Mesenchymal stem cell (in vitro differentiated cells and primary cell): ENCODE data around the gene YIPF5. TPM values are rescaled to one million over a fixed set of nuclear protein-coding genes. Genes with fewer than 3 reads are reported as not detected.

Experiments
- DNase-seq: peaks from one replicate; pipeline ENCODE4 v3.0.0-alpha.2; 2013
- H2AFZ ChIP-seq: one replicate; pipeline ENCODE4 v1.6.1; 2013; ENCODE audit warnings: low read depth, mild to moderate bottlenecking, control low read depth, inconsistent platforms, low read length, moderate library complexity
- H2AK5ac ChIP-seq: 2 replicates; pipeline ENCODE4 v1.6.1; 2013; ENCODE audit warnings: low read length, moderate library complexity, mild to moderate bottlenecking, inconsistent platforms; ENCODE audit not compliant: severe bottlenecking
- H2BK120ac ChIP-seq: one replicate; pipeline ENCODE4 v1.6.1; 2013; ENCODE audit warnings: low read depth, mild to moderate bottlenecking, inconsistent platforms, low read length, moderate library complexity
- H2BK12ac ChIP-seq, 2 experiments: one replicate each; pipeline ENCODE4 v1.6.1; 2013; ENCODE audit warnings: inconsistent platforms in 2 of 2, low read length in 2 of 2, mild to moderate bottlenecking in 2 of 2, moderate library complexity in 2 of 2, control low read depth in 1 of 2
- H2BK15ac ChIP-seq: one replicate; pipeline ENCODE4 v1.6.1; 2013; ENCODE audit warnings: mild to moderate bottlenecking, low read depth, inconsistent platforms; ENCODE audit not compliant: poor library complexity, severe bottlenecking
- H2BK5ac ChIP-seq: 2 replicates; pipeline ENCODE4 v1.6.1; 2013; ENCODE audit warnings: low read depth, mild to moderate bottlenecking, low read length, control low read depth, inconsistent platforms; ENCODE audit not compliant: poor library complexity, severe bottlenecking
- H3K14ac ChIP-seq, 2 experiments: one replicate each; pipeline ENCODE4 v1.6.1; 2013; ENCODE audit warnings: inconsistent platforms in 2 of 2, low read length in 2 of 2, control low read depth in 1 of 2, mild to moderate bottlenecking in 1 of 2, moderate library complexity in 1 of 2
- H3K18ac ChIP-seq, 2 experiments: one replicate each; pipeline ENCODE4 v1.6.1; 2013; ENCODE audit warnings: inconsistent platforms in 2 of 2, low read length in 2 of 2, control low read depth in 1 of 2, low read depth in 1 of 2, mild to moderate bottlenecking in 1 of 2
- H3K23ac ChIP-seq, 2 experiments: one replicate each; pipeline ENCODE4 v1.6.1; 2013; ENCODE audit warnings: inconsistent platforms in 2 of 2, low read length in 2 of 2, mild to moderate bottlenecking in 2 of 2, moderate library complexity in 2 of 2, control low read depth in 1 of 2
- H3K27ac ChIP-seq: 2 replicates; pipeline ENCODE4 v1.5.1; 2013; ENCODE audit warnings: mild to moderate bottlenecking, moderate library complexity, low read length, control low read depth, inconsistent platforms; ENCODE audit not compliant: poor library complexity, severe bottlenecking
- H3K27me3 ChIP-seq, 2 experiments: 2 replicates each; pipeline versions ENCODE4 v1.6.1 to v1.7.0; 2013; ENCODE audit warnings: low read length in 2 of 2, mild to moderate bottlenecking in 2 of 2, moderate library complexity in 2 of 2, control low read depth in 1 of 2, inconsistent platforms in 1 of 2; ENCODE audit not compliant: control insufficient read depth in 1 of 2, insufficient read depth in 1 of 2
- H3K36me3 ChIP-seq, 2 experiments: 2 replicates each; pipeline versions ENCODE4 v1.6.1 to v1.7.0; 2013; ENCODE audit warnings: low read length in 2 of 2, control low read depth in 1 of 2, inconsistent platforms in 1 of 2, low read depth in 1 of 2, mild to moderate bottlenecking in 1 of 2; ENCODE audit not compliant: insufficient read depth in 2 of 2, control insufficient read depth in 1 of 2
- H3K4ac ChIP-seq, 2 experiments: one replicate each; pipeline ENCODE4 v1.6.1; 2013; ENCODE audit warnings: inconsistent platforms in 2 of 2, low read length in 2 of 2, mild to moderate bottlenecking in 2 of 2, moderate library complexity in 2 of 2, control low read depth in 1 of 2, low read depth in 1 of 2
- H3K4me1 ChIP-seq: 2 replicates; pipeline ENCODE4 v1.6.1; 2013; ENCODE audit warnings: low read depth, low read length, control low read depth; ENCODE audit not compliant: control insufficient read depth, insufficient read depth
- H3K4me2 ChIP-seq: 2 replicates; pipeline ENCODE4 v1.6.1; 2013; ENCODE audit warnings: low read length, mild to moderate bottlenecking, inconsistent platforms; ENCODE audit not compliant: poor library complexity, severe bottlenecking
- H3K4me3 ChIP-seq, 2 experiments: 2 replicates each; pipeline versions ENCODE4 v1.5.1 to v1.7.0; 2013; ENCODE audit warnings: low read length in 2 of 2, mild to moderate bottlenecking in 2 of 2, control low read depth in 1 of 2, low read depth in 1 of 2; ENCODE audit not compliant: insufficient read depth in 1 of 2
- H3K79me1 ChIP-seq: replicated peaks from 2 replicates; pipeline ENCODE4 v1.6.1; 2013; ENCODE audit warnings: mild to moderate bottlenecking, control low read depth, low read length, inconsistent platforms; ENCODE audit not compliant: poor library complexity, severe bottlenecking
- H3K9ac ChIP-seq: 2 replicates; pipeline ENCODE4 v1.7.0; 2013; ENCODE audit warnings: mild to moderate bottlenecking, low read length, moderate library complexity
- H3K9me3 ChIP-seq: 2 replicates; pipeline ENCODE4 v1.7.0; 2013; ENCODE audit warnings: mild to moderate bottlenecking, low read length; ENCODE audit not compliant: control insufficient read depth
- H4K8ac ChIP-seq: one replicate; pipeline ENCODE4 v1.6.1; 2013; ENCODE audit warnings: inconsistent platforms, mild to moderate bottlenecking, low read length, moderate library complexity
- H4K91ac ChIP-seq: one replicate; pipeline ENCODE4 v1.6.1; 2013; ENCODE audit warnings: mild to moderate bottlenecking, low read length, inconsistent platforms
- WGBS: methylation state at CpG from one replicate; pipeline ENCODE4 v1.1.7; 2013; ENCODE audit warnings: mixed read lengths; 5-methylcytosine and 5-hydroxymethylcytosine counted together
- polyA plus RNA-seq, 2 experiments: library from polyadenylated mRNA; stranded (reverse); fragments of 200-250 nt; gene quantifications; one replicate each; pipeline ENCODE4 v1.2.3, GENCODE V29; 2013

The YIPF5 gene
- 78.3 TPM for polyA plus RNA-seq (2013, experiment 1 of 2)
- polyA plus RNA-seq (2013, experiment 2 of 2): 83.7 TPM

- peaks cover under 1 to 36% of the 10 kb centered on the region in 2 experiments for H3K36me3 ChIP-seq
- peak within 1 kb of the TSS; percentile 86 for H2BK120ac ChIP-seq
- H4K91ac ChIP-seq: peak within 1 kb of the TSS; percentile 98
- peak within 1 kb of the TSS; percentile 99 for H4K8ac ChIP-seq
- peak within 1 kb of the TSS; percentile 15 for H2BK15ac ChIP-seq
- WGBS: under 1% methylated on average over 36 of the region's 39 CpGs
- no peak within 1 kb of the TSS for H2BK12ac ChIP-seq
- H3K79me1 ChIP-seq: no peaks in the 10 kb centered on the region
- H2BK5ac ChIP-seq: no peak within 1 kb of the TSS
- peak within 1 kb of the TSS; percentile 60 for H2AK5ac ChIP-seq
- peak within 1 kb of the TSS; percentile 73 for H2AFZ ChIP-seq
- H3K27ac ChIP-seq: peak within 1 kb of the TSS; percentile 84
- peak within 1 kb of the TSS; percentile 98 for H3K9ac ChIP-seq
- peak; percentile 96 for DNase-seq
- no peaks in the 10 kb centered on the region for H3K4me1 ChIP-seq
- peak within 1 kb of the TSS; percentile 59 for H3K4me2 ChIP-seq
- H3K4ac ChIP-seq: peak within 1 kb of the TSS; percentile 92 to 95
- H3K9me3 ChIP-seq: no peaks in the 10 kb centered on the region
- no peaks in the 10 kb centered on the region for H3K27me3 ChIP-seq
- H3K23ac ChIP-seq: peak within 1 kb of the TSS in 1 of 2 experiments; percentile 77
- peak within 1 kb of the TSS; percentile 90 to 96 for H3K14ac ChIP-seq
- peak within 1 kb of the TSS; percentile 96 to 97 for H3K4me3 ChIP-seq
- peak within 1 kb of the TSS; percentile 97 to 99 for H3K18ac ChIP-seq
These were observed at the start of gene YIPF5, which contains the start of gene KCTD16 for GRCh38 chr5:144170276-144171024. Gene YIPF5, minus strand, starts transcription at chr5:144170659. Its CDS starts 704 bp downstream, at chr5:144169955. Gene KCTD16, plus strand, starts transcription at chr5:144170873.

DNA sequence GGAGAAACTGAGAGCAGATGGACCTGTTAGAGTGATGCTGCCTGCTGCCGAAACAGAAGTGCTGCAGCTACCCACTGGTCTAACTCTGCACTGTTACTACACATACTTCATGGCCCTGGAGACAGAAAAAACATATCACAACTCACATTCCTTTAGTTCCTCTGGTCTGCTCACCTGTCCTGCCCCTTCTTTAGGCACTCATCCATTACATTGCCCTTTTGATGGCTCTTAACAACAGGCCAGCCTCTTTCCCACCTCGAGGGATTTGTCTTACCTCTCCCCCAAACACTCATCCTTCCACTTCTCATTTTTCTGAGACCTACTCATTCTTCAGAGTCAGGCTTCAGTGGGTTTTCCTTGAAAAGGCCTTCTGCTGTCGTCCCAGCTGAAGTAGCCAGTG, 49.4 kb upstream of the YIPF5 start:
- no peak for DNase-seq
- Histone ChIP-seq H2BK120ac (no peak overlapping the region), H2BK5ac (no peak overlapping the region), H3K27me3 (no peaks in the 10 kb centered on the region), H3K4me3 (no peak overlapping the region), H3K14ac (no peak overlapping the region), H2AFZ (no peak overlapping the region), H4K8ac (no peak overlapping the region), H3K4ac (no peak overlapping the region), H2BK12ac (no peak overlapping the region), H3K18ac (no peak overlapping the region), H2AK5ac (no peak overlapping the region), H3K36me3 (no peaks in the 10 kb centered on the region), H4K91ac (no peak overlapping the region), H3K4me2 (no peak overlapping the region), H3K27ac (no peak overlapping the region), H2BK15ac (no peak overlapping the region), H3K9ac (no peak overlapping the region), H3K4me1 (no peaks in the 10 kb centered on the region), H3K9me3 (no peaks in the 10 kb centered on the region), H3K79me1 (no peaks in the 10 kb centered on the region), H3K23ac (no peak overlapping the region)
- 67% methylated on average over 3 of the region's 3 CpGs for WGBS

DNA sequence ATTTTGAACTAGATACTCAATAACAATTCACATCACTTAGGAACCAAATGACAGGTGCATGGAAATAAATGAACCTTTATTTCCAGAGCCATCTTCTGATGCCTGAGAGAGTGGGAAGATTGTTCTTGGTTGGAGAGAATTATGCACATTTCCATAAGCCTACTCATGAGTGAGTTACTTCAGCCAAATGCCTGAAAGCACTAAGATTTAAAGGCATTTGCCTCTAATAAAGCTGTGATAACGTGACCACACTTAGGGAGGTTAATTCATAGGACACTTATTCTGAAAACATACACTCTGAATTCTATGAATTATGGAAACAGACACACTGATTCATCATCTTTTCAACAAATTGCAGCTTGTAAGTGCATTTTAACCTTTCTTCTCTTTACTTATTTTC, 40.2 kb upstream of the YIPF5 start:
- H2AFZ ChIP-seq: no peak overlapping the region
- 77% methylated on average over 1 of the region's 1 CpG for WGBS

GRCh38 chr5:144209361-144209760, 38.9 kb upstream of the YIPF5 start:
- Histone ChIP-seq H2AK5ac (no peak overlapping the region), H3K18ac (no peak overlapping the region), H4K91ac (no peak overlapping the region), H3K9ac (no peak overlapping the region), H2BK5ac (no peak overlapping the region), H2BK12ac (no peak overlapping the region), H3K23ac (no peak overlapping the region), H3K14ac (no peak overlapping the region), H2AFZ (no peak overlapping the region), H3K27ac (no peak overlapping the region), H3K4me2 (no peak overlapping the region), H3K36me3 (no peaks in the 10 kb centered on the region), H3K27me3 (peaks cover 0 to 18% of the 10 kb centered on the region in 2 experiments), H3K9me3 (no peaks in the 10 kb centered on the region), H3K4me3 (no peak overlapping the region), H3K79me1 (no peaks in the 10 kb centered on the region), H2BK15ac (no peak overlapping the region), H3K4me1 (peaks cover 4% of the 10 kb centered on the region), H3K4ac (no peak overlapping the region), H4K8ac (no peak overlapping the region), H2BK120ac (no peak overlapping the region)
- WGBS: 56% methylated on average over 4 of the region's 4 CpGs
- DNase-seq: no peak

More for the DNA sequence above, 40.2 kb upstream of the YIPF5 start:
- Histone ChIP-seq H4K91ac (no peak overlapping the region), H3K18ac (no peak overlapping the region), H3K23ac (no peak overlapping the region), H3K27ac (no peak overlapping the region), H2BK12ac (no peak overlapping the region), H3K14ac (no peak overlapping the region), H3K79me1 (no peaks in the 10 kb centered on the region), H2BK120ac (no peak overlapping the region), H3K4me3 (no peak overlapping the region), H2AK5ac (no peak overlapping the region), H3K9me3 (no peaks in the 10 kb centered on the region), H3K9ac (no peak overlapping the region), H3K4ac (no peak overlapping the region), H3K4me2 (no peak overlapping the region), H2BK5ac (no peak overlapping the region), H2BK15ac (no peak overlapping the region), H3K27me3 (peaks cover 0 to 18% of the 10 kb centered on the region in 2 experiments), H3K4me1 (no peaks in the 10 kb centered on the region), H4K8ac (no peak overlapping the region), H3K36me3 (no peaks in the 10 kb centered on the region)
- no peak for DNase-seq
